Activated CD4-positive, CD25-positive, alpha-beta regulatory T cell treated with anti-CD3 and anti-CD28 coated beads, Interleukin-2, amount 50 U/mL, for 72 hours (primary cell): ENCODE measurements around the gene OR6P1.

Experiments used
- DNase-seq: peaks from one replicate; pipeline ENCODE4 v3.0.0; 2021

The OR6P1 gene

GRCh38 chr1:158570480-158570879 is at the start of gene OR6P1:
Gene OR6P1 (minus strand): TSS chr1:158570580. CDS start chr1:158563604, 6,976 bp downstream.
- DNase-seq = no peak

GRCh38 chr1:158613764-158614163 is 43.4 kb upstream of the OR6P1 start:
- DNase-seq = no peak

GRCh38 chr1:158611916-158612315 is 41.5 kb upstream of the OR6P1 start:
- DNase-seq = no peak

- no peak for DNase-seq
Observed at GRCh38 chr1:158607296-158607695, 36.9 kb upstream of the OR6P1 start.

- DNase-seq = no peak
Observed at GRCh38 chr1:158604968-158605367, 34.6 kb upstream of the OR6P1 start, which contains the start of gene OR10Z1. Gene OR10Z1 (plus strand): TSS chr1:158605268. CDS start chr1:158606439, 1,171 bp downstream.

- no peak for DNase-seq
Observed at GRCh38 chr1:158600735-158601134, 30.4 kb upstream of the OR6P1 start.

GRCh38 chr1:158586942-158587341 is 16.6 kb upstream of the OR6P1 start:
- DNase-seq = no peak

GRCh38 chr1:158583962-158584361 is 13.6 kb upstream of the OR6P1 start:
- no peak for DNase-seq

GRCh38 chr1:158579733-158580132 is 9.4 kb upstream of the OR6P1 start, which contains the start of gene OR10X1:
Gene OR10X1 (minus strand): TSS chr1:158579899. CDS start chr1:158579899, 0 bp downstream.
- no peak for DNase-seq

GRCh38 chr1:158577561-158577960 is 7.2 kb upstream of the OR6P1 start:
- DNase-seq = no peak

- no peak for DNase-seq
Observed at GRCh38 chr1:158572226-158572625, 1.8 kb upstream of the OR6P1 start.

GRCh38 chr1:158564608-158565007 is 5.8 kb downstream of the OR6P1 start:
- no peak for DNase-seq

GRCh38 chr1:158563853-158564252 is 6.5 kb downstream of the OR6P1 start:
- DNase-seq = no peak

GRCh38 chr1:158559696-158560095 is 10.7 kb downstream of the OR6P1 start:
- no peak for DNase-seq

- no peak for DNase-seq
Observed at GRCh38 chr1:158554352-158554751, 16.0 kb downstream of the OR6P1 start, which contains the start of gene OR6Y1. Gene OR6Y1 (minus strand): TSS chr1:158554405. CDS start chr1:158548105, 6,300 bp downstream.

- no peak for DNase-seq
Observed at GRCh38 chr1:158552296-158552695, 18.1 kb downstream of the OR6P1 start.

GRCh38 chr1:158547533-158547932 is 22.8 kb downstream of the OR6P1 start:
- no peak for DNase-seq

- no peak for DNase-seq
Observed at GRCh38 chr1:158537609-158538008, 32.8 kb downstream of the OR6P1 start.

- DNase-seq = no peak
Observed at GRCh38 chr1:158534496-158534895, 35.9 kb downstream of the OR6P1 start.

GRCh38 chr1:158527190-158527815 is 43.1 kb downstream of the OR6P1 start:
- no peak for DNase-seq

GRCh38 chr1:158521666-158522058 is 48.7 kb downstream of the OR6P1 start:
- DNase-seq = no peak

- DNase-seq = no peak
Observed at GRCh38 chr1:158520955-158521665, 49.3 kb downstream of the OR6P1 start.

- no peak for DNase-seq
Observed at GRCh38 chr1:158520021-158520420, 50.4 kb downstream of the OR6P1 start.

GRCh38 chr1:158516966-158517365 is 53.4 kb downstream of the OR6P1 start:
- no peak for DNase-seq
